H1 (cell line): ENCODE measurements around the gene TAS1R3. TPM values are rescaled to one million over a fixed set of nuclear protein-coding genes. Genes with fewer than 3 reads are reported as not detected.

Experiments used
- CEBPB ChIP-seq: IDR thresholded peaks from 2 replicates; pipeline ENCODE4 v1.6.1; 2012; ENCODE audit warnings: low read depth, low read length
- GABPA ChIP-seq: IDR thresholded peaks from 2 replicates; pipeline ENCODE4 v1.6.1; 2011; ENCODE audit warnings: mild to moderate bottlenecking, low read length, moderate library complexity, borderline replicate concordance; ENCODE audit not compliant: insufficient read depth
- polyA plus RNA-seq, 7 experiments: library from polyadenylated mRNA; depleted of rRNA in 3 of 7; stranded (reverse) in 5 of 7; unstranded in 2 of 7; fragments of >200 nt in 5 of 7; fragments of 200-250 nt in 2 of 7; gene quantifications; 1 replicate in 5 of 7; 2 replicates in 1 of 7; 4 replicates in 1 of 7; pipeline versions ENCODE4 v1.2.1 to v1.2.3, GENCODE V29; 2011 to 2013; ENCODE audit warnings: missing spikeins in 2 of 7, mixed read lengths in 2 of 7
- total RNA-seq: library from RNA; stranded (reverse); fragmentation: NEBNext Ultra II Directional; extraction: Animal tissue kit (Norgen Biotek cat#: 25700); gene quantifications from 2 replicates; pipeline ENCODE4 v1.2.1, GENCODE V29; 2021
- TF ChIP-seq, protein P1 (sequence below): IDR thresholded peaks from 2 replicates; pipeline ENCODE4 v1.6.1; 2011; ENCODE audit warnings: low read length, improper control_type of control experiment
- TF ChIP-seq, protein P2 (sequence below): IDR thresholded peaks from 2 replicates; pipeline ENCODE4 v1.6.1; 2012; ENCODE audit warnings: inconsistent platforms

The TAS1R3 gene
- total and polyA plus RNA-seq, 2 of the 8 experiments (the other 6 are each of a cell fraction or from before 2014, with no cell fraction given) = 0.03 to 0.19 TPM

DNA sequence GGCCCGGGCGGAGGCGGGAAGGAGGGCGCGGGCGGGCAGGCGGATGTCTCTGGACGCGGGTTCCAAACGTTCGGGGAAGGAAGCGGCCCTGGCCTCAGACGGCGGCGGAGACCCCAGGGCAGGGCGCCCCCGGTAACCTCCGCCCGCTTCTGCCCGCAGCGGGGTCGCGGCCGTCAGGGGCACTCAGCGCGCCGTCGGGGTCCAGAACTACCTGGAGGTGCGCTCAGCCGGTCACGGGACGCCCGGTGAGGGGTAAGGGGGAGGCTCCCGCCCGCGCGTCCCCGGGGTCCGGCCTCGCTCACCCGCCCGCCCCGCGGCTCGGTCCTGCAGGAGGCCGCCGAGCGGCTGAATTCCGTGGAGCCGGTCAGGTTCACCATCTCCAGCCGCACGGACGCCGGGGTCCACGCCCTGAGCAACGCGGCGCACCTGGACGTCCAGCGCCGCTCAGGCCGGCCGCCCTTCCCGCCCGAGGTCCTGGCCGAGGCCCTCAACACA, 22.3 kb upstream of the TAS1R3 start (continued):
- no peak for TF ChIP-seq GABPA
- TF ChIP-seq, protein P1, sequence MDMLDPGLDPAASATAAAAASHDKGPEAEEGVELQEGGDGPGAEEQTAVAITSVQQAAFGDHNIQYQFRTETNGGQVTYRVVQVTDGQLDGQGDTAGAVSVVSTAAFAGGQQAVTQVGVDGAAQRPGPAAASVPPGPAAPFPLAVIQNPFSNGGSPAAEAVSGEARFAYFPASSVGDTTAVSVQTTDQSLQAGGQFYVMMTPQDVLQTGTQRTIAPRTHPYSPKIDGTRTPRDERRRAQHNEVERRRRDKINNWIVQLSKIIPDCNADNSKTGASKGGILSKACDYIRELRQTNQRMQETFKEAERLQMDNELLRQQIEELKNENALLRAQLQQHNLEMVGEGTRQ = no peak
- TF ChIP-seq, protein P2, sequence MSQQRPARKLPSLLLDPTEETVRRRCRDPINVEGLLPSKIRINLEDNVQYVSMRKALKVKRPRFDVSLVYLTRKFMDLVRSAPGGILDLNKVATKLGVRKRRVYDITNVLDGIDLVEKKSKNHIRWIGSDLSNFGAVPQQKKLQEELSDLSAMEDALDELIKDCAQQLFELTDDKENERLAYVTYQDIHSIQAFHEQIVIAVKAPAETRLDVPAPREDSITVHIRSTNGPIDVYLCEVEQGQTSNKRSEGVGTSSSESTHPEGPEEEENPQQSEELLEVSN = peak; percentile 84
- TF ChIP-seq CEBPB = no peak
